ENCODE results near the gene COPS6.
"Not testable (repeated sequence)": the region's sequence is repeated elsewhere in the genome, so short reads cannot be mapped to it uniquely, and the experiment has no call there.

COPS6 gene

DNA sequence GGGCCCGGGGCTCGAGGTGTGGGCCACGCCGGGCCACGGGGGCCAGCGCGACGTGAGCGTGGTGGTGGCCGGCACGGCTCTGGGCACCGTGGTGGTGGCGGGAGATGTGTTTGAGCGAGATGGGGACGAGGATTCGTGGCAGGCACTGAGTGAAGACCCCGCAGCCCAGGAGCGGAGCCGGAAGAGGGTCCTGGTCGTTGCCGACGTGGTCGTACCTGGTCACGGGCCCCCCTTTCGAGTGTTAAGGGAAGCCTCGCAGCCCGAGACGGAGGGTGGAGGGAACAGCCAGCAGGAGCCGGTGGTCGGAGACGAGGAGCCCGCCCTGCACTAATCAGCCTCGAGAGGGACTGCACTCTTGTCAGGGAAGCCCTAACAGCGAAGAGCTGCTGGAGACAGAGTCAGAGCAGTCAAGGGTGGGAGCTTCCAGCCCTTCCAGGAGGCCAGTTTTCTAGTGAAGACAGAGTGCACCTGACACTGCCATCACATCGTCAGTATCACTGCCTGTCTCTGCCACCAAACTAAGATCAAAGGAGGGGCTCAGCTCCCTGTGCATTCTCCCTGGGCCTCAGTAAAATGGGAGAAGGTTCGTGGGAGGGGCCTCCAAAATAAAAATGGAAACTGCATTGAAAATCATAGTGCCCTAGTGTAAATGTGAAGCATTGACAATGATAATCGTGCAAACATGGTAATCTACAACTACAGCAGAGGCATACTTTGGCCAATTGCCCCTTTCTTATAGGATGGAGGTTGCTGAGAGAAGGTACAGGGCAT is 39.3 kb downstream of the COPS6 start:
- DNase-seq = no peak

DNA sequence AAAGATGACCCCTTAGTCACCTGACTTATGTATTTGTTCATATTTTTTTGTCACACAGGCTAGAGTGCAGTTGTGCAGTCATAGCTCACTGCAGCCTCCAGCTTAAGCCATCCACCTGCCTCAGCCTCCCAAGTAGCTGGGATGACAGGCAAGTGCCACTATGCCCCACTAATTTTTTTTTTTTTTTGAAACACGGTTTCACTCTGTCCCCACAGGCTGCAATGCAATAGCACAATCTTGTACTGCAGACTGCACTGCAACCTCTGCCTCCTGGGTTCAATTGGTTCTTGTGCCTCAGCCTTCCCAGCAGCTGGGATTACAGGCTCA is 39.8 kb downstream of the COPS6 start:
- no peak for DNase-seq

DNA sequence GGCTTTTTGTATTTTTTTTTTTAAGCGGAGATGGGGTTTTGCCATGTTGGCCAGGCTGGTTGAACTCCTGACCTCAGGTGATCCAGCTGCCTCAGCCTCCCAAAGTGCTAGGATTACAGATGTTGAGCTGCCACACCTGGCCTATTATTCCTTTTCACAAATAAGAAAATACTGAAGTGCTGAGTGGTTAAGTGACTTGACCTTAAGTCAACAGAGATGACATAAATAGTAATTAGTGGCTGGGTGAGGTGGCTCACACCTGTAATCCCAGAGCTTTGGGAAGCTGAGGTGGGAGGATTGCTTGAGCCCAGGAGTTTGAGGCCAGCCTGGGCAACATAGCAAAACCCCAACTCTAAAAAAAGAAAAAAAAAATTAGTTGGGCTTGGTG is 41.4 kb downstream of the COPS6 start:
- DNase-seq = not testable (repeated sequence)

DNA sequence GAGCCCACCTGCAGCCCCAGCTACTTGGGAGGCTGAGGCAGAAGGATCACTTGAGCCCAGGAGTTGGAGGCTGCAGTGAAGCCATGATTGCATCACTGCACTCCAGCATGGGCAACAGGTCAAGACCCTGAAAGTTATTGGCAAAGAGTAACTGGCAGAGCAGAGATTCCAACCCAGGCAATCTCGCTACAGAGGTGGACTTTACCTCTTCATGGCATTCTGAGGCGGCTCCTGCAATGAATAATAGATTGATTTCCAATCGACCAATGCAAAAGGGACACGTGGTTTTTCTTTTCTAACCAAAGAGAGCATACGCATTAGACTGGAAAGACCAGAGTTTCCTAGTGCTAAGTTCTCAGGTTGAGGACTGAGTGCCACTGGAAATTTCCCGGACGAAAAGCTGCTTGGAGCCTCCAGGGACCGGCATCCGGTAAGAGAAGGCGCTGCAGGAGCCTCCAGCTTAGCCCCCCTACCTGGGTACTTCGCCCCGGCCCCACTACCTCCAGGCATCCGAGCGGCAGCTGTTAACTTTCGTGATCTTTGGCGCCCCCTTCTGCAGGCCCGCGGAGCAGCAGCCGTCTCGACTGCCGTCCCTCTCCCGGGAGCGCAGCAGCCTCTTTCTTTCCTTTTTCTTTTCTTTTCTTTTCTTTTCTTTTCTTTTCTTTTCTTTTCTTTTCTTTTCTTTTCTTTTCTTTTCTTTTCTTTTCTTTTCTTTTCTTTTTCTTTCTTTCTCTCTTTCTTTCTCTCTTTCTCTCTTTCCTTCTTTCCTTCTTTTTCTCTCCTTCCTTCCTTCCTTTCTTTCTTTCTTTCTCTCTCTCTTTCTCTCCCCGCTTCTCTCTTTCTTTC is 42.1 kb downstream of the COPS6 start:
- DNase-seq = peak; percentile 23 to 70

DNA sequence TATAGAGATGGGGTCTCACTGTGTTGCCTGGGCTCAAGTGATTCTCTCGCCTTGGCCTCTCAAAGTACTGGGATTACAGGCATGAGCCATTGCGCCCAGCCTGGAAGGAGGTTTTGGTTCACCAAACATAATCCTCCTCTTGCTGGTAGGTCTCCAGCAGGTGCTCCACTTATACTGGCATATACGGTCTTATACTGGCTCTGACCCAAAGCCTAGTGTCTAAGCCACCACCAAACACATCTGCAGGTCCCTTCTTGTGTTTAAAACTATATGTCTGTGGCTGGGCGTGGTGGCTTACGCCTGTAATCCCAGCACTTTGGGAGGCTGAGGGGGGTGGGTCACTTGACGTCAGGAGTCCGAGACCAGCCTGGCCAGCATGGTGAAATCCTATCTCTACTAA is 43.4 kb downstream of the COPS6 start:
- DNase-seq = no peak

DNA sequence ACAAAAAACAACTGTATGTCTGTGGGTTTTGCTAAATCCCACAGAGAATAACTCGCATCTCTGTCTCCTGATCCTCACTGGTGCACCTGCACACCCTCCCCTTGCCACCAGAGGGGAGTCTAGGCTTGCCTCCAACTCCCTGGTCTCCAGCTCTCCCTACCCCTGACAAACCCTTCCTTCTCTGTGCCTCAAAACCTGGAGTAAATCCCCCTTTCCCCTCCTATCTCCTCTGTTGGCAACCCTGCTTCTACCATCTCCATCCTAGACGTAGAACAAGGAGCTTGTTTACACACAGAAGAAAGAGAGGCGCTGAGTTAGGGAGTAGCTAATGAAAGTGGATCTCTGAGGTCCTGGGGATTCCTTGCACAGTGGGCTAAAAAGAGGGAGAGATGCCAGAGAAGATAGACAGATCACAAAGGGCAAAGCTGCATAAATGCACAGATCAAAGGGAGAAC is 44.0 kb downstream of the COPS6 start:
- DNase-seq = peak; percentile 7 to 59

DNA sequence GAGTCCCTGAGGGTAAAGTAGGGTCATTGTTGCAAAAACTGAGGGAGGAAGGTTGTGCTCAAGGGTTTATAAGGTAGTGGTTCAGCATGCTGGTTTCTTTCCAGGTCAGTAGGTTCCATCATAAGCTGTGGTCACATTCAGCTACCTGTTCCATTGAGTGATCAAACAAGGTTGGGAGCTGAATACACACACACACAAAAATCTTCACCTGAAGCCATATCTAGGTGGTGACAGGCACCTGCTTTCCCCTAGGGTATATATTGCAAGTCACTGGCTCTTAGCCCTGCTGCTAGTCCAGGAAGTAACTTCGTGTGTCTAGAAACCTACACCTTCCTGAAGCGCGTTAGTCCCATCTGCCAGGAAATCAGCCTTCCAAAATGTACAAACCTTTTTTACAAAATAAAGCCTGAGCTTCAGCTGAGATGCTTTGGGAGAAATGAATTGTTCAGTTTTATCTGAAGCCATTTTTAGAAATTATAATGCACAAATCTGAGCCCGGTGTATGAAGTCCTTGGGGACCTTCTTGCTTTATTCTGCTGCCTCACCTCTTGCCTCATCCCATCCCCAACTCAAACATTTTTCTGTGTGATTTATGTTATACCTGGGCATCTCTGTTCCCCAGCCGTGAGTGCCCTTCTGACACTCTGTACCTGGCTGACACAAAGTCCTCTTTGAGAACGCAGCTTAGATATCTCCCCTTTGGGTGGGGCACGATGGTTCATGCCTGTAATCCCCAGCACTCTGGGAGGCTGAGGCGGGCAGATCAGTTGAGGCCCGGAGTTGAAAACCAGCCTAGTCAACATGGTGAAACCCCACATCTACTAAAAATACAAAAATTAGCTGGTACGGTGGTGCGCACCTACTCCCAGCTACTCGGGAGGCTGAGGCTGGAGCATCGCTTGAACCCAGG is 49.3 kb downstream of the COPS6 start:
- no peak for DNase-seq

DNA sequence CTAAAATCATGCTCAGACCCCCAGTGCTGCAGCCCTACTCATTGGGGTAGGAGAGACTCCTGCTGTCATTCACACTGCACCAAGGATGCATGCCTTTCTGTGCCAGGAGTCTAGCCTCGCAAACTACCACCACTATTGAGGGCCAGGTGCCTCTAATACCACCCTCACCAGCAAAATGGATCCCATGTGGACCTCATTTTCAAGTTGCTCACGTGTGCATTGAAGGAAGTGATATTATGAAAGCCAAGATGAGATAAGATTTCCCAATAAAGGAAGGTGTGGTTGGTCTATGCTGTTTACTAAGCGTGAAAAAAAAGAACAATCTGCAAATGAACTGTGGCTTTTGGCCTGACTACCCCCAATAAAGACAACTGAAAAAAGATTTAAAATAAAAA is 52.8 kb downstream of the COPS6 start:
- no peak for DNase-seq

Measured in NCI-H446 (cell line).